A673 (cell line): ENCODE results near the gene FOXF2. TPM values are rescaled to one million over a fixed set of nuclear protein-coding genes. Genes with fewer than 3 reads are reported as not detected.

ENCODE experiments used
- BruUV-seq: library from RNA; stranded (reverse); fragments of 400-500 nt; replicated peaks from 2 replicates; lab custom pipeline; 2021; lab: Mats Ljungman, UMichigan
- CTCF ChIA-PET: fragments of 300-600 bp; sonication (Branson Sonifier 250); formaldehyde crosslinking; loops from one replicate; lab custom pipeline; 2022; ENCODE audit warnings: antibody characterized with exemption; lab: Charles Lee
- POLR2A ChIA-PET: fragments of 300-600 bp; sonication (Branson Sonifier 250); formaldehyde crosslinking; loops from one replicate; lab custom pipeline; 2022; ENCODE audit warnings: antibody characterized with exemption; ENCODE audit not compliant: low non-redundant PET; lab: Charles Lee
- DNase-seq: peaks from one replicate; pipeline ENCODE4 v3.0.0-alpha.2; 2015; ENCODE audit warnings: low spot score
- H3K27ac ChIP-seq: fragments of 200-600 bp; sonication (generic); 2 replicates; pipeline ENCODE4 v1.5.1; 2016; ENCODE audit warnings: mixed run types, low read depth, mild to moderate bottlenecking, mixed read lengths, antibody characterized with exemption, low read length; ENCODE audit not compliant: poor library complexity, severe bottlenecking
- H3K27me3 ChIP-seq: fragments of 200-600 bp; sonication (generic); replicated peaks from 2 replicates; pipeline ENCODE4 v1.6.1; 2017; ENCODE audit warnings: mixed run types, low read depth, mild to moderate bottlenecking, mixed read lengths, antibody characterized with exemption, low read length; ENCODE audit not compliant: insufficient read depth, poor library complexity
- H3K36me3 ChIP-seq: fragments of 200-600 bp; sonication (generic); 2 replicates; pipeline ENCODE4 v1.6.1; 2016; ENCODE audit warnings: mixed run types, mild to moderate bottlenecking, mixed read lengths, antibody characterized with exemption, low read length; ENCODE audit not compliant: insufficient read depth, poor library complexity, severe bottlenecking
- H3K4me1 ChIP-seq: fragments of 200-600 bp; sonication (generic); 2 replicates; pipeline ENCODE4 v1.6.1; 2017; ENCODE audit warnings: mixed run types, mild to moderate bottlenecking, mixed read lengths, antibody characterized with exemption, low read length; ENCODE audit not compliant: insufficient read depth, poor library complexity, severe bottlenecking
- H3K4me3 ChIP-seq: fragments of 200-600 bp; sonication (generic); 2 replicates; pipeline ENCODE4 v1.5.1; 2016; ENCODE audit warnings: low read depth, mixed run types, mild to moderate bottlenecking, mixed read lengths, low read length; ENCODE audit not compliant: poor library complexity, severe bottlenecking
- H3K9me3 ChIP-seq: fragments of 200-600 bp; sonication (generic); 2 replicates; pipeline ENCODE4 v1.6.1; 2016; ENCODE audit warnings: mixed run types, low read depth, mild to moderate bottlenecking, mixed read lengths, antibody characterized with exemption, low read length; ENCODE audit not compliant: poor library complexity, severe bottlenecking
- EZH2 ChIP-seq: fragments of 200-600 bp; sonication (generic); IDR thresholded peaks from 2 replicates; pipeline ENCODE4 v1.6.1; 2017; ENCODE audit warnings: borderline replicate concordance, low read depth, mild to moderate bottlenecking, mixed read lengths, antibody characterized with exemption, low read length; ENCODE audit not compliant: poor library complexity, severe bottlenecking
- intact Hi-C: fragments of 100-400 bp; cut with micrococcal nuclease; formaldehyde crosslinking; loops from one replicate; pipeline ENCODE4 v1.10.0; 2022; ENCODE audit not compliant: unreplicated experiment
- total RNA-seq: library from RNA; stranded (reverse); gene quantifications from 2 replicates; pipeline ENCODE4 v1.2.3, GENCODE V29; 2021
- TF ChIP-seq, protein P1 (sequence below): fragments of 300-800, 200-600 bp; sonication (generic); conservative IDR thresholded peaks from 2 replicates; pipeline ENCODE4 v1.5.1; 2017; ENCODE audit warnings: low read depth, mild to moderate bottlenecking, antibody characterized with exemption, low read length, moderate library complexity, mixed read lengths

FOXF2 gene
- total RNA-seq, 1 experiment from 2014 or later, result 0.13 TPM

DNA sequence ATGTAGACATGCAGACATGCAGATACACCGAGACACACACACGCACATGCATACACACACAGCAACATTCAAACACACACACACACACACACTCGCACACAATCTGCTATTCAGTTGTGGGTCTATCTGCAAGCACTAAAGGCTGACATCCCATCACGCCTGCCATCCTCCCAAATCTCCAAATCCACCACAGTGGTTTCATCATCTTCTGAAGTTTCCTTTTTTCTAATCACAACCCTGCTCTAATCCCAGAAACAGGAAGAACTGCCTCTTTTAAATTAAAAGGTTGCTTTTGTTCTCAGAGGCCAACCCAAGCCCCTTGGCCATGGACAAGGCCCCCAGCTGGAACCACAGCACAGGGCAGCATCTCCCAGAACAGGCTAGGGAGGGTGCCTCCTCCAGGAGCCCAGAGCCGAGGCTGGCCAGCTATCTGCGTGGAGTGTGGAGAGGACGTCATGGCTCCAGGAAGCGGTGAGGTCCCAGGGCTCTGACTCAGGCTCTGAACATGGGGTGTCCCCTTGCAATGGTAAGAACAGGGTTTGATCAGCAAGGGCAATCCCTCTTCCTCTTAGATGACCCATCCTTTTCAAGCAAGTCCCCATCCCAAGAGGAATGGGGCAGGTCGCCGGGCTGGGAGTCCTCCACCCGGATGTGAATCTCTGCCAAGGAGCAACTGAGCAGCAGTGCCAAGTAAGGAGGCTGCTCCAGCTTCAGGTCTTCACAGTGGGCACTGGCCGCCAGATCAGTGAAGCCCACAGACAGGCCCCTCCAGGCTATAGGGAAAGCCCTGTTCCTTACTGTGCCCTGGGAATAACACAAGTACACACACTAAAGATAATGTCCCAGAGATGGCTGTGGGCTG is 14.7 kb downstream of the FOXF2 start:
- H3K27ac ChIP-seq, result no peak overlapping the region
- ChIA-PET CTCF (no interaction called here), POLR2A (no interaction called here)
- H3K27me3 ChIP-seq, result peaks cover 9% of the 10 kb centered on the region
- H3K4me1 ChIP-seq, result no peaks in the 10 kb centered on the region
- no peak for DNase-seq
- no peaks in the 10 kb centered on the region for H3K36me3 ChIP-seq
- no TSS peak for BruUV-seq
- no peak overlapping the region for H3K4me3 ChIP-seq
- no peaks in the 10 kb centered on the region for H3K9me3 ChIP-seq
- intact Hi-C loops, result no loop called here
- TF ChIP-seq, protein P1, sequence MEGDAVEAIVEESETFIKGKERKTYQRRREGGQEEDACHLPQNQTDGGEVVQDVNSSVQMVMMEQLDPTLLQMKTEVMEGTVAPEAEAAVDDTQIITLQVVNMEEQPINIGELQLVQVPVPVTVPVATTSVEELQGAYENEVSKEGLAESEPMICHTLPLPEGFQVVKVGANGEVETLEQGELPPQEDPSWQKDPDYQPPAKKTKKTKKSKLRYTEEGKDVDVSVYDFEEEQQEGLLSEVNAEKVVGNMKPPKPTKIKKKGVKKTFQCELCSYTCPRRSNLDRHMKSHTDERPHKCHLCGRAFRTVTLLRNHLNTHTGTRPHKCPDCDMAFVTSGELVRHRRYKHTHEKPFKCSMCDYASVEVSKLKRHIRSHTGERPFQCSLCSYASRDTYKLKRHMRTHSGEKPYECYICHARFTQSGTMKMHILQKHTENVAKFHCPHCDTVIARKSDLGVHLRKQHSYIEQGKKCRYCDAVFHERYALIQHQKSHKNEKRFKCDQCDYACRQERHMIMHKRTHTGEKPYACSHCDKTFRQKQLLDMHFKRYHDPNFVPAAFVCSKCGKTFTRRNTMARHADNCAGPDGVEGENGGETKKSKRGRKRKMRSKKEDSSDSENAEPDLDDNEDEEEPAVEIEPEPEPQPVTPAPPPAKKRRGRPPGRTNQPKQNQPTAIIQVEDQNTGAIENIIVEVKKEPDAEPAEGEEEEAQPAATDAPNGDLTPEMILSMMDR, result no peak
- no peak for TF ChIP-seq EZH2

- H3K27me3 ChIP-seq, result peaks cover 3% of the 10 kb centered on the region
- no TSS peak for BruUV-seq
Observed at GRCh38 chr6:1404713-1405098, 15.3 kb downstream of the FOXF2 start.

DNA sequence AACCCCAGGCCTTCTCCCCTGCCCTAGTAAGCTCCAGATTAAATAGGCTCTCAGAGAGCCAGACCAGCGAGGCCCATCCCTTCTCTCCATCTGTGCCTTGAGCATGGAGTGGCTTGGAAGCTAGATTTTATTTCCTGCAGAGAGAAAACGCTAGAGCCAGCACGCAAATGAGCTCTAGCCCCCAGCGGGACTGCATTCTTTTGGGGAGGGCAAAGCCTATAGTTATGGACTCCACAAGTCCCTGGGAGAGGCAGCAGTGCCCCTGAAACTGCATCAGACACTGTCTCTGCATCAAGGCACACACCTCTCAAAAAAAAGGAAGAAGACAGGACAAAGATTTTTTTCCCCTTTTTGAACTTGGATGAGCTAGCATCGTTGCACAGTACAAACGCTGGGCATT is 15.8 kb downstream of the FOXF2 start:
- no peaks in the 10 kb centered on the region for H3K9me3 ChIP-seq
- TF ChIP-seq EZH2, result no peak
- TF ChIP-seq, protein P1, result no peak
- H3K4me3 ChIP-seq, result no peak overlapping the region
- intact Hi-C loops, result no loop called here
- no peaks in the 10 kb centered on the region for H3K36me3 ChIP-seq
- POLR2A ChIA-PET, result no interaction called here
- no peak overlapping the region for H3K27ac ChIP-seq
- CTCF ChIA-PET, result no interaction called here
- no TSS peak for BruUV-seq
- no peak for DNase-seq
- H3K4me1 ChIP-seq, result no peaks in the 10 kb centered on the region
- no peaks in the 10 kb centered on the region for H3K27me3 ChIP-seq

More at GRCh38 chr6:1404713-1405098, 15.3 kb downstream of the FOXF2 start:
- no peak overlapping the region for H3K27ac ChIP-seq
- no peaks in the 10 kb centered on the region for H3K4me1 ChIP-seq
- ChIA-PET POLR2A (no interaction called here), CTCF (no interaction called here)
- TF ChIP-seq, protein P1, result no peak
- TF ChIP-seq EZH2, result no peak
- intact Hi-C loops, result no loop called here
- H3K36me3 ChIP-seq, result no peaks in the 10 kb centered on the region
- no peak overlapping the region for H3K4me3 ChIP-seq
- DNase-seq, result no peak
- H3K9me3 ChIP-seq, result no peaks in the 10 kb centered on the region
